HepG2 (cell line): ENCODE measurements around the gene SMIM44. TPM values are rescaled to one million over a fixed set of nuclear protein-coding genes. Genes with fewer than 3 reads are reported as not detected.

Experiments used
- ATAC-seq: fragments of 200-7000 bp; cut with Tn5 transposase; 3 replicates; pipeline ENCODE4 v1.9.1; 2020; ENCODE audit warnings: mild to moderate bottlenecking, moderate library complexity
- BruUV-seq: library from RNA; stranded (reverse); fragments of 400-500 nt; replicated peaks from 2 replicates; lab custom pipeline; 2021; lab: Mats Ljungman, UMichigan
- CTCF ChIA-PET: fragments of 300-600 bp; formaldehyde crosslinking; extraction: SDS; loops from one replicate; lab custom pipeline; 2021; ENCODE audit warnings: low total read pairs, inconsistent platforms, low intra/inter-chr PET ratio; lab: Yijun Ruan, JAX
- POLR2A ChIA-PET: fragments of 350-600 bp; sonication (Branson Sonifier 250); formaldehyde crosslinking; loops from one replicate; lab custom pipeline; 2020; ENCODE audit warnings: antibody characterized with exemption, inconsistent platforms; lab: Yijun Ruan, JAX
- DNase-seq: peaks from one replicate; pipeline ENCODE4 v3.0.0-alpha.2; 2015; ENCODE audit warnings: low spot score
- FAIRE-seq: peaks from 3 replicates; lab custom pipeline; 2011; peaks lifted over from hg19 to GRCh38; lab: Jason Lieb, UNC
- H2AFZ ChIP-seq: one replicate; pipeline ENCODE4 v1.6.1; 2011; ENCODE audit warnings: low read length, inconsistent platforms
- H3K27ac ChIP-seq: fragments of 300-600 bp; 3 replicates; pipeline ENCODE4 v1.8.0; 2011; ENCODE audit warnings: mixed run types, mild to moderate bottlenecking, mixed read lengths, low read length, inconsistent platforms; ENCODE audit not compliant: insufficient read depth; ENCODE audit errors: extremely low read length
- H3K27me3 ChIP-seq, 2 experiments: fragments of 200-600 bp in 1 of 2; 2 replicates in 1 of 2; 3 replicates in 1 of 2; pipeline versions ENCODE4 v1.6.0 to v1.8.0; 2011; ENCODE audit warnings: low read length in 2 of 2, mild to moderate bottlenecking in 2 of 2, moderate library complexity in 2 of 2, inconsistent platforms in 1 of 2; ENCODE audit not compliant: insufficient read depth in 2 of 2, control insufficient read depth in 1 of 2
- H3K36me3 ChIP-seq, 2 experiments: fragments of 200-600 bp in 1 of 2; replicated peaks in 1 of 2; 2 replicates in 1 of 2; 3 replicates in 1 of 2; pipeline versions ENCODE4 v1.5.1 to v1.8.0; 2011; ENCODE audit warnings: low read length in 2 of 2, inconsistent platforms in 1 of 2; ENCODE audit not compliant: insufficient read depth in 2 of 2, control insufficient read depth in 1 of 2
- H3K4me1 ChIP-seq: 2 replicates; pipeline ENCODE4 v1.5.1; 2012; ENCODE audit warnings: low read length, inconsistent platforms; ENCODE audit not compliant: insufficient read depth
- H3K4me2 ChIP-seq: 2 replicates; pipeline ENCODE4 v1.6.0; 2011; ENCODE audit warnings: low read depth, low read length, inconsistent platforms
- H3K4me3 ChIP-seq, 3 experiments: fragments of 200-600 bp in 1 of 3; sonication (generic), shearing (Covaris generic) in 1 of 3; replicated peaks in 1 of 3; 2 replicates each; pipeline ENCODE4 v1.5.1; 2011 to 2016; ENCODE audit warnings: low read length in 3 of 3, inconsistent platforms in 2 of 3, low read depth in 2 of 3, mild to moderate bottlenecking in 2 of 3, control low read depth in 1 of 3, mixed read lengths in 1 of 3; ENCODE audit not compliant: insufficient read depth in 1 of 3
- H3K79me2 ChIP-seq: one replicate; pipeline ENCODE4 v1.6.1; 2011; ENCODE audit warnings: low read length, inconsistent platforms; ENCODE audit not compliant: insufficient read depth
- H3K9ac ChIP-seq: 2 replicates; pipeline ENCODE4 v1.6.0; 2011; ENCODE audit warnings: mild to moderate bottlenecking, low read depth, low read length, inconsistent platforms; ENCODE audit not compliant: insufficient read depth
- H3K9me3 ChIP-seq: 2 replicates; pipeline ENCODE4 v1.5.1; 2012; ENCODE audit warnings: mild to moderate bottlenecking, low read length
- H4K20me1 ChIP-seq: 2 replicates; pipeline ENCODE4 v1.6.0; 2011; ENCODE audit warnings: inconsistent platforms, mild to moderate bottlenecking, low read length, moderate library complexity; ENCODE audit not compliant: insufficient read depth
- BHLHE40 ChIP-seq: IDR thresholded peaks from 2 replicates; pipeline ENCODE4 v1.6.1; 2011; ENCODE audit warnings: low read length, improper control_type of control experiment
- EEA1 ChIP-seq: sonication (generic); formaldehyde crosslinking; IDR thresholded peaks from 2 replicates; pipeline ENCODE4 v1.5.1; 2020; ENCODE audit warnings: mild to moderate bottlenecking, missing genetic modification reagents, borderline replicate concordance
- FOXK2 ChIP-seq: fragments of 450-650 bp; IDR thresholded peaks from 2 replicates; pipeline ENCODE4 v1.6.1; 2016
- NCOA1 ChIP-seq: sonication (generic); formaldehyde crosslinking; IDR thresholded peaks from 2 replicates; pipeline ENCODE4 v1.9.0; 2021; ENCODE audit warnings: missing genetic modification reagents
- NFKBIZ ChIP-seq: IDR thresholded peaks from 2 replicates; pipeline ENCODE4 v1.6.1; 2018; ENCODE audit warnings: missing genetic modification reagents, missing compliant biosample characterization
- POLR2AphosphoS5 ChIP-seq: IDR thresholded peaks from 2 replicates; pipeline ENCODE4 v1.6.1; 2012; ENCODE audit warnings: low read depth, low read length
- SRF ChIP-seq: IDR thresholded peaks from 2 replicates; pipeline ENCODE4 v1.6.1; 2011; ENCODE audit warnings: mild to moderate bottlenecking, low read depth, low read length, moderate library complexity
- U2AF2 ChIP-seq: fragments of 200-400 bp; formaldehyde crosslinking; IDR thresholded peaks from 2 replicates; pipeline ENCODE4 v1.6.1; 2017; ENCODE audit warnings: low read depth, mild to moderate bottlenecking, low read length
- WGBS: methylation state at CpG from one replicate; pipeline ENCODE4 v1.1.6; 2017; ENCODE audit warnings: low lambda C conversion rate; 5-methylcytosine and 5-hydroxymethylcytosine counted together
- in situ Hi-C: cut with HindIII; loops from 2 replicates; pipeline ENCODE4 v1.10.0; 2017; ENCODE audit warnings: low pct_unique_long_range_greater_than_20kb; ENCODE audit not compliant: extremely low pct_ligation_motif_present
- intact Hi-C: fragments of 100-400 bp; cut with micrococcal nuclease; formaldehyde crosslinking; loops from one replicate; pipeline ENCODE4 v1.10.0; 2022; ENCODE audit not compliant: unreplicated experiment
- polyA plus RNA-seq, 8 experiments: library from polyadenylated mRNA; depleted of rRNA in 3 of 8; stranded (reverse) in 7 of 8; unstranded in 1 of 8; fragments of >200 nt; fragmentation: Illumina TruSeq in 4 of 8; extraction: Trizol in 4 of 8; gene quantifications; 2 replicates each; pipeline versions ENCODE4 v1.2.1 to v1.2.3, GENCODE V29; 2011 to 2016; ENCODE audit warnings: low read depth in 4 of 8, missing spikeins in 1 of 8, mixed read lengths in 1 of 8; ENCODE audit not compliant: insufficient read depth in 1 of 8
- total RNA-seq, 5 experiments: library from RNA; depleted of rRNA; stranded (reverse); fragments of >200 nt; fragmentation: Illumina TruSeq; extraction: Trizol; gene quantifications; 2 replicates each; pipeline ENCODE4 v1.2.3, GENCODE V29; 2016; ENCODE audit warnings: low read depth in 1 of 5
- TF ChIP-seq, protein P1 (sequence below): sonication (generic); formaldehyde crosslinking; IDR thresholded peaks from 2 replicates; pipeline ENCODE4 v1.5.1; 2020; ENCODE audit warnings: mild to moderate bottlenecking, missing genetic modification reagents, moderate library complexity
- TF ChIP-seq, protein P2 (sequence below), 2 experiments: sonication (generic) in 1 of 2; formaldehyde crosslinking in 1 of 2; IDR thresholded peaks; 2 replicates each; pipeline versions ENCODE4 v1.5.1 to v1.6.1; 2011 to 2020; ENCODE audit warnings: borderline replicate concordance in 1 of 2, low read depth in 1 of 2, low read length in 1 of 2, mild to moderate bottlenecking in 1 of 2, missing genetic modification reagents in 1 of 2, moderate library complexity in 1 of 2
- TF ChIP-seq, protein P3 (sequence below): IDR thresholded peaks from 2 replicates; pipeline ENCODE4 v1.6.1; 2016
- TF ChIP-seq, protein P4 (sequence below): sonication (generic); formaldehyde crosslinking; conservative IDR thresholded peaks from 2 replicates; pipeline ENCODE4 v1.8.0; 2022; ENCODE audit warnings: mild to moderate bottlenecking, moderate library complexity, missing genetic modification reagents

SMIM44 gene
- total and polyA plus RNA-seq, 2 of the 13 experiments (the other 11 are each of a cell fraction or from before 2014, with no cell fraction given) = not detected

DNA sequence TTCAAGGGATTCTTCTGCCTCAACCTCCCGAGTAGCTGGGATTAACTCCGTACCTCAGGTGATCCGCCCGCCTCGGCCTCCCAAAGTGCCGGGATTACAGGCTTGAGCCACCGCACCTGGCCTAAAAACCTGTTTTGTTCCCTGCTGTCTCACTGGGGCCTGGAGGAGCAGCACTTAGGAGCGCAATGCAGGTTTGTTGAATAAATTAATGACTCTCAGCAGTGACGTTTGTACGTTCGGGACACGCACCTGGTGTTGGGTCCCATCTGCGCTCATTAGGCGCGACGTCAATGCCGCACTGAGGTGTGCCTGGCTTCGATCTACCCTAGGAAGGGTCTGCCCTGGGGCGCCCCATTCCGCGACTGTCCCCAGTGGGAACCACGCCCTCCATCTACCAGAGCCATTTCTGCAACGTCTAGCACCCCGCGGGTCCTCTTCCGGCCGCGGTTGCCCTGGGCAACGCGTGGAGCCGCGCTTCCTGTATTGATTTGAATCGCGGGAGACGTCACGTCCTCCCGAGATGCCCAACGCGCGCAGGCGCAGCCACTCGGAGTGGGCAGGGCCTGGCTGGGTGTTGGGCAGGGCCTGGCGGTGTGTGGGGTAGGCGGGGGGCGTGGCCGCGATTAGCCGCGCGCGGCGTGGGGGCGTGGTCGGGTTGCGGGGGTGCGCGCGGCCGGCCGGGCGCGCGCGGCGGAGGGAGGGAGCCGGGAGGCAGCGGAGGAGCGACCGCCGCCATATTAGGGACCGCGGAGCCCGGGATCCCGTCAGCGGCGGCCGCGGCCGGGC lies 22.6 kb upstream of the SMIM44 start, which contains the start of gene FZR1:
Gene FZR1 (plus strand): TSS at position 714 of the 786 bp plus-strand sequence. CDS start 16,679 bp downstream, outside the sequence.
- ATAC-seq = peak; percentile 78
- in situ Hi-C loops (no loop called here), intact Hi-C loops (loop anchor here (5.0 kb wide), 1 partner anchor 67 kb away; the partner anchor contains the start of gene HMG20B)
- peak; percentile 60 for FAIRE-seq
- CTCF ChIA-PET = no interaction called here
- Histone ChIP-seq H2AFZ (peak within 1 kb of the TSS; percentile 44), H3K9me3 (no peaks in the 10 kb centered on the region), H3K4me2 (peak within 1 kb of the TSS; percentile 94), H3K9ac (peak within 1 kb of the TSS; percentile 95), H3K27me3 (no peaks in the 10 kb centered on the region), H4K20me1 (peaks cover 2% of the 10 kb centered on the region; the same call in 1 of the 2 replicates), H3K36me3 (peaks cover 3 to 16% of the 10 kb centered on the region in 2 experiments; a peak in 3 of 5 replicates), H3K79me2 (peaks cover 38% of the 10 kb centered on the region), H3K4me3 (peak within 1 kb of the TSS; percentile 82 to 96 (median 92)), H3K27ac (peak within 1 kb of the TSS; percentile 84), H3K4me1 (peaks cover 57% of the 10 kb centered on the region)
- POLR2A ChIA-PET = no interaction called here
- WGBS = 0% methylated on average over 7 of the region's 79 CpGs
- TSS peak; percentile 80 for BruUV-seq
- DNase-seq = peak; percentile 95
- TF ChIP-seq SRF (peak; percentile 26; the same call in 1 of the 2 replicates), FOXK2 (0 out of 2 replicates have a peak, but pooled peaks have one; percentile 39), U2AF2 (peak; percentile 88; the same call in 1 of the 2 replicates), POLR2AphosphoS5 (peak; percentile 41), EEA1 (CRISPR knock-in tag) (no peak), BHLHE40 (no peak), NFKBIZ (CRISPR knock-in tag) (no peak), NCOA1 (CRISPR knock-in tag) (no peak)
- TF ChIP-seq, protein P1, sequence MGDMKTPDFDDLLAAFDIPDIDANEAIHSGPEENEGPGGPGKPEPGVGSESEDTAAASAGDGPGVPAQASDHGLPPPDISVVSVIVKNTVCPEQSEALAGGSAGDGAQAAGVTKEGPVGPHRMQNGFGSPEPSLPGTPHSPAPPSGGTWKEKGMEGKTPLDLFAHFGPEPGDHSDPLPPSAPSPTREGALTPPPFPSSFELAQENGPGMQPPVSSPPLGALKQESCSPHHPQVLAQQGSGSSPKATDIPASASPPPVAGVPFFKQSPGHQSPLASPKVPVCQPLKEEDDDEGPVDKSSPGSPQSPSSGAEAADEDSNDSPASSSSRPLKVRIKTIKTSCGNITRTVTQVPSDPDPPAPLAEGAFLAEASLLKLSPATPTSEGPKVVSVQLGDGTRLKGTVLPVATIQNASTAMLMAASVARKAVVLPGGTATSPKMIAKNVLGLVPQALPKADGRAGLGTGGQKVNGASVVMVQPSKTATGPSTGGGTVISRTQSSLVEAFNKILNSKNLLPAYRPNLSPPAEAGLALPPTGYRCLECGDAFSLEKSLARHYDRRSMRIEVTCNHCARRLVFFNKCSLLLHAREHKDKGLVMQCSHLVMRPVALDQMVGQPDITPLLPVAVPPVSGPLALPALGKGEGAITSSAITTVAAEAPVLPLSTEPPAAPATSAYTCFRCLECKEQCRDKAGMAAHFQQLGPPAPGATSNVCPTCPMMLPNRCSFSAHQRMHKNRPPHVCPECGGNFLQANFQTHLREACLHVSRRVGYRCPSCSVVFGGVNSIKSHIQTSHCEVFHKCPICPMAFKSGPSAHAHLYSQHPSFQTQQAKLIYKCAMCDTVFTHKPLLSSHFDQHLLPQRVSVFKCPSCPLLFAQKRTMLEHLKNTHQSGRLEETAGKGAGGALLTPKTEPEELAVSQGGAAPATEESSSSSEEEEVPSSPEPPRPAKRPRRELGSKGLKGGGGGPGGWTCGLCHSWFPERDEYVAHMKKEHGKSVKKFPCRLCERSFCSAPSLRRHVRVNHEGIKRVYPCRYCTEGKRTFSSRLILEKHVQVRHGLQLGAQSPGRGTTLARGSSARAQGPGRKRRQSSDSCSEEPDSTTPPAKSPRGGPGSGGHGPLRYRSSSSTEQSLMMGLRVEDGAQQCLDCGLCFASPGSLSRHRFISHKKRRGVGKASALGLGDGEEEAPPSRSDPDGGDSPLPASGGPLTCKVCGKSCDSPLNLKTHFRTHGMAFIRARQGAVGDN (CRISPR knock-in tag) = peak; percentile 85
- TF ChIP-seq, protein P2, sequence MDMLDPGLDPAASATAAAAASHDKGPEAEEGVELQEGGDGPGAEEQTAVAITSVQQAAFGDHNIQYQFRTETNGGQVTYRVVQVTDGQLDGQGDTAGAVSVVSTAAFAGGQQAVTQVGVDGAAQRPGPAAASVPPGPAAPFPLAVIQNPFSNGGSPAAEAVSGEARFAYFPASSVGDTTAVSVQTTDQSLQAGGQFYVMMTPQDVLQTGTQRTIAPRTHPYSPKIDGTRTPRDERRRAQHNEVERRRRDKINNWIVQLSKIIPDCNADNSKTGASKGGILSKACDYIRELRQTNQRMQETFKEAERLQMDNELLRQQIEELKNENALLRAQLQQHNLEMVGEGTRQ (IDR thresholded peaks at IDR 0.05; ENCODE audit: low read depth, low read length) = no peak
- TF ChIP-seq, protein P2 (CRISPR knock-in tag; IDR thresholded peaks at IDR 0.05; ENCODE audit: borderline replicate concordance) = no peak
- TF ChIP-seq, protein P3, sequence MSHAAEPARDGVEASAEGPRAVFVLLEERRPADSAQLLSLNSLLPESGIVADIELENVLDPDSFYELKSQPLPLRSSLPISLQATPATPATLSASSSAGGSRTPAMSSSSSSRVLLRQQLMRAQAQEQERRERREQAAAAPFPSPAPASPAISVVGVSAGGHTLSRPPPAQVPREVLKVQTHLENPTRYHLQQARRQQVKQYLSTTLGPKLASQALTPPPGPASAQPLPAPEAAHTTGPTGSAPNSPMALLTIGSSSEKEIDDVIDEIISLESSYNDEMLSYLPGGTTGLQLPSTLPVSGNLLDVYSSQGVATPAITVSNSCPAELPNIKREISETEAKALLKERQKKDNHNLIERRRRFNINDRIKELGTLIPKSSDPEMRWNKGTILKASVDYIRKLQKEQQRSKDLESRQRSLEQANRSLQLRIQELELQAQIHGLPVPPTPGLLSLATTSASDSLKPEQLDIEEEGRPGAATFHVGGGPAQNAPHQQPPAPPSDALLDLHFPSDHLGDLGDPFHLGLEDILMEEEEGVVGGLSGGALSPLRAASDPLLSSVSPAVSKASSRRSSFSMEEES (CRISPR knock-in tag) = no peak
- TF ChIP-seq, protein P4, sequence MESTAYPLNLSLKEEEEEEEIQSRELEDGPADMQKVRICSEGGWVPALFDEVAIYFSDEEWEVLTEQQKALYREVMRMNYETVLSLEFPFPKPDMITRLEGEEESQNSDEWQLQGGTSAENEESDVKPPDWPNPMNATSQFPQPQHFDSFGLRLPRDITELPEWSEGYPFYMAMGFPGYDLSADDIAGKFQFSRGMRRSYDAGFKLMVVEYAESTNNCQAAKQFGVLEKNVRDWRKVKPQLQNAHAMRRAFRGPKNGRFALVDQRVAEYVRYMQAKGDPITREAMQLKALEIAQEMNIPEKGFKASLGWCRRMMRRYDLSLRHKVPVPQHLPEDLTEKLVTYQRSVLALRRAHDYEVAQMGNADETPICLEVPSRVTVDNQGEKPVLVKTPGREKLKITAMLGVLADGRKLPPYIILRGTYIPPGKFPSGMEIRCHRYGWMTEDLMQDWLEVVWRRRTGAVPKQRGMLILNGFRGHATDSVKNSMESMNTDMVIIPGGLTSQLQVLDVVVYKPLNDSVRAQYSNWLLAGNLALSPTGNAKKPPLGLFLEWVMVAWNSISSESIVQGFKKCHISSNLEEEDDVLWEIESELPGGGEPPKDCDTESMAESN (CRISPR knock-in tag) = peak; percentile 82
